GM19043 (cell line): ENCODE results near the gene ZNF490.

ENCODE experiments used
- ATAC-seq: cut with Tn5 transposase; IDR thresholded peaks from one replicate; pipeline ENCODE4 v1.9.1; 2021; ENCODE audit warnings: low read depth; ENCODE audit not compliant: unreplicated experiment

Gene ZNF490

GRCh38 chr19:12546068-12546467, 64.5 kb downstream of the ZNF490 start:
- ATAC-seq: no peak

DNA sequence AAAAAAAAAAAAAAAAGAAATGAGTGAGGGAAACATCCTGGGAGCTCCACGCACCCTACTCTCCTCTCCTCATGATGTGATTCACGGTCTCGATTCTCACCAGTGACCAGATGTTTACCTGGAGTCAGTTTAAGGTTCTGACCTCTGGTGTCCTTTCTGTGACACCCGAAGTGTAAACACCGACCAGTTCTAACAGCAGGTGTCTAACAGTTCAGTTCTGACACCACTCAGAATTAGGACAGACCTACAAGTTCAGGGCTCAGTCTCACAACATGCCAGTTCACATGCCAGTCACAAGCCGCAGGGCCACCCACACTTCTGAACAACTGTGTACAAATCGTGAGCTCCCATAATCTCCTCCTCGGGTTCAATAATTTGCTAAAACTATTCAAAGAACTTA, 65.3 kb downstream of the ZNF490 start:
- no peak for ATAC-seq

DNA sequence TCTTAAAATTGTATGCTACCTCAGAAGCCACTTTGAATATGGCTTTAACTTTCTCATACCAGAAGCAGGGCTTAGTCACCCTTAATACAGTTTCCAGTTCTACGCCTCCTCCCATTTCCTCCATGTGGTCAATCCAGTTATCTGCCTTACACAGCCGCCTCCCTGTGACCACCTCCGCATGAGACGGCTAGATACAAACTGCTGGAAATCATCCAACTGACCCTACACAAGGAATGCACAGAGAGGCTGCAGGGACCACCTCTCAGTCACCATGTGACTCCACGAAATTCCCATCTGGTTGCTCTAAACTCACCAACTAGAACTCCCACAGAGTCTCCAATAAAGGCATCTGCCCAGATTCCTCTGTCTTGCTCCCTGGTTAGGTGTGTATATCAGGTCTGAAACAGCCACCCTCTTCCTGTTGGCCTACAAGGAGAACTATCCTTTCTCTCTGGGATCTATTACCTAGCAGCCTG, 66.2 kb downstream of the ZNF490 start:
- no peak for ATAC-seq

GRCh38 chr19:12543855-12544254, 66.8 kb downstream of the ZNF490 start:
- no peak for ATAC-seq
